Stimulated activated CD4-positive, alpha-beta T cell treated with anti-CD3 and anti-CD28 coated beads, Interleukin-4, amount 100 ng/mL, for 1 hour (primary cell): Measurements from ENCODE around the gene HMOX1.
"Not testable (repeated sequence)": the region's sequence is repeated elsewhere in the genome, so short reads cannot be mapped to it uniquely, and the experiment has no call there.

Source experiments
- DNase-seq: peaks from one replicate; pipeline ENCODE4 v3.0.0-alpha.2; 2020

The HMOX1 gene

DNA sequence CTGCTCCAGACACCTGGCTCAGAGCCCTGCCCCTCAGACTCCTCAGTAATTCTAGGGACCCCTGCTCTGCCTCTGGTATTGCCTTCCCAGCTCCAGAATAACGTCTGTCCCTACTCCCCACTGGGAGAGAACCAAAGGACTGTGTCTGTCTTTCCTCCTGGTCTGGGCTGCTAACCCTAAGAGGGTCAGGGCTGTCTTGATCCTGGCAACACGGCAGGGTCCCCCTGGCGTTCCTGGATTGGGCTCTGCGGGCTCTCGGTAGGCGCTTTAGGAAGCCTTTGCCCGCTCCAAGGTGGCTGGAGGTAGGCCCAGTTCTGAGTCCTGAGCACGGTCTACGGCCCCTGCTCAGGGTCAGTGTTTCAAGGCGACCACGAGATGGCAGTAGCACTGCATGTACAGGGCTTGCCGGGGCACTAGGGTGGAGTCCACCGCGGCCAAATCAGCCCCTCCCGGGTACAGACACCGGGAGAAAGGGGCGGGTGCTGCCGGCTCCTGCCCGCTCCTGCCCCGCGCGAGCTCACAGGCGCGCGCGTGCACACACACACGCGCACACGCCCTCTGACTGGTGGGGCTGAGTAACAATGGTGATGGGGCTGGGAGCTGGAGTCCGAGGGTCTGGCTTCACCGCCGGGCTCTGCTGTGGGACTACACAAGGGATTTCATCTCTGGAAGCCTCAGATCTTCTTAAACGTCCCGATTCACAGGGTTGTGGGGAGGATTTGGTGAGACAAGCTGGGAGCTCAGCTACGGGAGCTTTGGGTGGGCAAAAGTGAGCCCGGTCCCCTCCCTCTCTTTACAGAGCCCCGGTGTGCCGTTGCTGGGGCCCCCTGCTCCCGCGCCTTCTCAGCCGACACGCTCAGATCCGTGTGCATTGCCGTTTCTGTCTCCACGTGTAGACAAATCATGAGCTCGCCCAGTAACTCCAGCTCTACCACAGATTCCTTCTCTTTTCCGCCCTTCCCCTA, 30.1 kb upstream of the HMOX1 start:
- peak; percentile 82 for DNase-seq

DNA sequence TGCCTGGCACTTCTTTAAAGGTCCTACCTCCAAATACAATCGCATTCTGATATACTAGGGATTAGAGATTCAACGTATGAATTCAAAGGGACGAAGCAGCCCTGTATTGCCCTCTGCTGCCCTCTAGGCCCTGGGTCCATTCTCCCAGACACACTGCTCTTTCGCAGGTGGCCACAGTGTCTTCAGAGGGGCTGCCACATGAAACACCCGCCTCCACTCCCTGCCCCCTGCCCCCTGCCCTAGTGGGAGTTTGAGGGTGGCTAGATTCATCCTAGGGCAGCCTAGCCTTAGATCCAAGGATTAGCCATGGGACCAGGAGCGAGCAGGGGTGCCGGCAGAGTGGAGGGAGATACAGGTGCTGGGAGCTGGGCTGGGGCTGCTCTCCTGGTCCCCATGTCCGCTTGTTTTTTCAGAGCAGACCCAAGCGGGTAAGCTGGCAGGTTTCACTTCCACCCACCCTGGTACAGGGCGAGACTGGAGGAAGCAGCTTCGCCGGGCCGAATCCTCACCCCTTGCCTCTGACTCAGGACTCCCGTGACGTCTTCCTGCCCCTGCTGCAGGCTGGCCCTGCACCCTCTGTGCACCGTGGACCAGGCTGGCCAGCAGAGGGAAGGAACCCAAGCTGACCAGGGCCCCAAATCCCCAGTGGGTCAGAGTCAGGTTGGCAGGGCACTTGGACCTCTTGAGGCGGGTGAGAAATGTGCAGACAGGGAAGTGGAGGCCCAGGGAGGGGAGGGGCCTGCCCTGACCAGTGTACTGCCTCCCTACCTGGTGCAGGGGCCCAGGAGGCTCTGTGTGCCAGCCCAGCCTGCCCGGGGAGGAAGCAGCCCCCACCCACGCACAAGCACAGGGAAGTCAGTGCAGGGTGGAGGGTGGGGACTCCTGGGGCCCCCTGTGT, 28.4 kb upstream of the HMOX1 start:
- peak; percentile 32 for DNase-seq

DNA sequence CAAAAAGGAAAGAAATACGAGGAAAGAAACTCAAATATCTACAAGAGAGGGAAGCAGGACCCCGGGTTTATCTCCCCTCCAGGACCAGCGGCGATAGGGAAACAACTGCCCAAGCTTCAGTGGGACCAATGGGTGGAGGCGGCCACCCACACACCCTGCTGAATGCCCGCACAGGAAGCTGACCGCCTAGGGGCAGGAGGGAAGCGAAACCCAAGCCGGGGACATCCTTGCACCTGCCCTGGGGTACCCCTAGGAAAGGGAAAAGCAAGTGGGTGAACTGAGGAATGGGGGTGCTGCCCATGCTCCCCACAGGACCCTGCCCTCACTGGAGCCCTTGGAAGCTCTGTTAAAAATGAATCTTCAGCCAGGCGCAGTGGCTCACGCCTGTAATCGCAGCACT, 27.6 kb upstream of the HMOX1 start:
- no peak for DNase-seq

DNA sequence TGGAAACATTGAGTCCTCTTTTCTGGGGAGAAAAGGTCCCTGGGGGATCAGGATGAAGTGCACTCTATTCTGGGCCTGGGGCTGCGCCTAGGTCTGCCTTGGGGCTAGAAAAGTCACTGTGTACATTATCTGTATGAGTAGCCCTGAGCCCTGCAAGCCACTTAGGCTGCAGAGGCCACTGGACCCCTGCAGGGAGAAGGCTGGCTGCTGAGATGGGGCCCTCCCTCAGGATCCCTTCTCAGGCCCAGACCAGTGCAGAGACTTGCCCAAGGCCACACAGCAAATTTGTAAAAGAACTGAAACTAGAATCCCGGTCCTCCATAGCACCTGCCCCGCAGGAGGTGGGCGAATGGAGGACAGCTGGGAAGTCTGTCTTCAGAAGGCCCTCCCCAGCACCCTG, 26.8 kb upstream of the HMOX1 start:
- no peak for DNase-seq

DNA sequence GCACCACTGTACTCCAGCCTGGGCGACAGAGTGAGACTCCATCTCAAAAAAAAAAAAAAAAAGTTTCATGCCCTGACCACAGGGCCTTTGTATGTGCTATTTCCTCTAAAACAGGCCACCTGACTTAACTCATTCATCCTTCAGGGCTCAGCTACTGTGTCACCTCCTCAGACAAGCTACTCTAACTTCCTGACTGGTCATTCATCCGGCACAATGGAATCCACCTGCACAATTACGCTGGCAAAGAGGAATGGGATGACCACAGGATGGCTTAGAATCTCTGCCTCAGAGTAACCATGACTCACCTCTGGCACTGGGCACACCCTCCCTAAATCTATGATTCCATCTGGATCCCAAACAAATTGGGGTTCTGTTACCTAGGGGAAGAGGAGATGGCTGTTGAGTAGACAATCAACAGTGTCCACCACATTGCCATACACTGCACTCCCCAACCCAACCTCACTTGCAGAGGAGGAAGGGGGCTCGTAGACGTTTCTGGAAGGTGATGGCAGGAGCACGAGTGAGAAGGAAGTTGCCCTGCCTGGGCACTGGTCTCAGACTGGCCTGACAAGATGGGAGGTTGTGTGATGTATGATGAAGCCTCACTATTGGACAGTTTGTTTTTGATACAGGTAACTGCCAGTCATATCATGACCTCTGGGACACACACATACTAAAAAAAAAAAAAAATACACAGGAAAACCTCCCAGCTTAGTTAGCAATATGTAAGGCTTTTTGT, 22.8 kb upstream of the HMOX1 start:
- no peak for DNase-seq

DNA sequence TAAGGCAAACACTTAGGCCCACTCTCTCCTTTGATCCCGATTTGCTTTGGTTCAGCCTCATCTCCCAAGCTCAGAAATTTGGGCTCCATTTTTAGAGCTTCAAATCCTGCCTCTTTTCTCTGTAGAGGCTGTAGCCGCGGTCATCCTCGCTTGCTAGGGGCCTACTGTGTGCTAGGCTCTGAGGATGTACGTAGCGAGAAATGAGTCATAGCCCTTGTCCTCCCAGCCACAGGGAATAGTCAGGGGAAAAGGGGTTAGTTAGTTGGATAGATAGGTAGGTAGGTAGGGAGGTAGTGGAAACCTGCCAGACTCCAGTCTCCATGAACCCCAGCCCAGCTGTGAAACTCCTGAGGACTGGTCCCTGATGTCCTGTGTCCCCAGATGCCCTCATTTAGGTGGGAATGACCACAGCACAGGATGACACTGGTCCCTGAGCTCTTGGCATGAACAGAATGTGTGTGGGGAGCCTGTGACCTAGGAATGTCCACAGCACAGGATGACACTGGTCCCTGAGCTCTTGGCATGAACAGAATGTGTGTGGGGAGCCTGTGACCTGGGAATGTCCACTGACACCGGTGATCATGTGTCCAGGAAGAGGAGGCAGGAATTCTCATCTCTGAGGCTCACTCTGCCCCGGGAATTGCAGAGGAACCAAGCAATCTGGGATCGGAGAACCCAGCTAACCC, 21.4 kb upstream of the HMOX1 start:
- no peak for DNase-seq

DNA sequence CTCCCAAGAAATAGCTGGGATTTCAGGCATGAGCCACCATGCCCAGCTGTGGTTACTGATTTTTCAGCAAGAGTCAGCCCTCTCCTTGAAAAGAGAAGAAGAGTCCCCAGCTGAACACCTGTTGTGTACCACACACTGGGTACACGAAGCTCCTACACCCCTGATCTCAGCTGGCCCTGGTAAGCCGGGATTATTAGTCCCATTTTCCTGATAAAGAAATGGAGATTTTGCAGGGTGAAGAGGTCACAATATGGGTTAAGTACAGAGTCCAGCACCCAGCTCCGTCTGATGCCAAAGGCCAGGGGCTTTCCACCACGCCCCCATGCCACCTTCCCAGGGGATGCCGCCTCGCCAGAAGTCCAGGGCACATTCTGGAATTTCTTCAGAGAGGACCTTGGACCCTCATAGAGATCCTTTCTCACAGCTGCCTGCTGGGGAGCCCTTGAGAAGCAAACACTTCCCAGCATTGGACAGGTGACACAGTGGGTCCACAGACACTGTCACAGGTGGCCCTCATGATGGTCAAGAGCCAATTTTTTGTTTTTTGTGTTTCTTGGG, 19.8 kb upstream of the HMOX1 start:
- no peak for DNase-seq

DNA sequence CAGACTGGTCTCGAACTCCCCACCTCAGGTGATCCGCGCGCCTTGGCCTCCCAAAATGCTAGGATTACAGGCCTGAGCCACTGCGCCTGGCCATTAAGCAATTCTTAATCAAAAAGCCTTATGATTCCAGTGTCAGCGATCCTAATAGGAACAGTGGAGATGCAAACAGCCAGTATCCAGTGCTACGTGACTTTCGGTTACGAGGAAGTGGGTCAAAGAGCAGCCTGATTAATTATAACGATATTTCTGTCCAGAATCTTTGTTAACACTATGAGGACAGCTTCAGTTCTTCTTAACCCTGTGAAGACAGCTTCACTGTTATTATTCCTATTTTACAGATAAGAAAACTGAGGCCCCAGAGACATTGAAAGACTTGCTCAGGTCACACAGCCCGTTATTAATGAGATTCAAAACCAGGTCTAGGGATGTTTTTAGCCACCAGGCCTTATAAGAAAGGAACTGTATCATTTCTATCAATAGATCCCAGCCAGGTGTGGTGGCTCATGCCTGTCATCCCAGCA, 17.3 kb upstream of the HMOX1 start:
- no peak for DNase-seq

DNA sequence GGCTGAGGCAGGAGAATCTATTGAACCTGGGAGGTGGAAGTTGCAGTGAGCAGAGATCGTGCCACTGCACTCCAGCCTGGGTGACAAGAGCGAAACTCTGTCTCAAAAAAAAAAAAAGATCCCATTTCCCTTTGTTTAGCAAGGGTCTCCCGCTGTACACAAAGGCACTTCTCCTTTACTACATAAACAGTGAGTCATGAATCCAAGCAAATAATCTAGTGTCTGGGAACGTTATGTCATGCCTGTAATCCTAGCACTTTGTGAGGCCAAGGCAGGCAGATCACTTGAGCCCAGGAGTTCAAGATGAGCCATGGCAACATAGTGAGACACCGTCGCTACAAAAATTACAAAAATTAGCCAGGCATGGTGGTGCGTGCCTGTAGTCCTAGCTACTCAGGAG, 16.7 kb upstream of the HMOX1 start:
- DNase-seq = not testable (repeated sequence)

DNA sequence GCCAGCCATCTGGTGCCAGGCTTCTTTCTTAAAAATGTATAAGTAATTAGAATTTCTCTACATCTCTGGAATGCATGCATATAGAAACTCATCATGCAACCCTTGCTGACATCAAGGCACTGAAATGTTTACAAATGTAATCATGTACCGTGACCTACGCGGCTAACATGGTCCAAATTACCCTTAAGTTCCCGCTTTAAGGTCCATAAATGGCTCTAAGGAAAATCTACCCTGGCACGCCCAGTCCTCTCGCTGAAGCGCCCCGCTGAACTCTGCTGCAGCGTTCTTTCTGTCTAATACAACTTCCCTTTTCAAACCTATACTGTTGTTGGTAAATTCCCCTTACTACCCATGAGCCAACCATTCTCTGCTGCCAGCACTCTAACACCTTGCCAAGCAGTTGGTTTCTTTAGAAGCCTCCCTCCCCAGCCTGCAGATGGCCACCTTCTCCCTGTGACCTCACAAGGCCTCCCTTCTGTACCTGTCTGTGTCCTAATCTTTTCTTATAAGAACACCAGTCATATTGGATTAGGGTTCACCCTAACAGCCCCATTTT, 13.5 kb upstream of the HMOX1 start:
- no peak for DNase-seq

DNA sequence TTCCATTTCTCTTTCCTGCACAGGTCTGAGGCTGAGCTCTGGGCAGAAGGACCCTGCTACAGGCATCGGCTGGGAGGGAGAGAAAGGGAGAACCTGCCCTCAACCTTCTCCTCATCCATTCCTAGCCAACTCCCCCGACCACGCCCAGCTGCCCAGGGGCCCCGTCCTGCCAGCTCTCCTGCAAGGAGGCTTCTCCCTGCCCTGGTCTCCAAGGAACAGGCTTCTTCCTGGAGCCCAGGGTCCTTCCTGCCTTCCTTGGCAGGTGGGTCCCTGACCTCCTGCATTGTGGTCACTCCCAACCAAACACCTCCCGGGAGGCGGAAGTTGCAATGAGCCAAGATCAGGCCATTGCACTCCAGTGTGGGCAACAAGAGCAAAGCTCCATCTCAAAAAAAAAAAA, 12.5 kb upstream of the HMOX1 start:
- DNase-seq = no peak

DNA sequence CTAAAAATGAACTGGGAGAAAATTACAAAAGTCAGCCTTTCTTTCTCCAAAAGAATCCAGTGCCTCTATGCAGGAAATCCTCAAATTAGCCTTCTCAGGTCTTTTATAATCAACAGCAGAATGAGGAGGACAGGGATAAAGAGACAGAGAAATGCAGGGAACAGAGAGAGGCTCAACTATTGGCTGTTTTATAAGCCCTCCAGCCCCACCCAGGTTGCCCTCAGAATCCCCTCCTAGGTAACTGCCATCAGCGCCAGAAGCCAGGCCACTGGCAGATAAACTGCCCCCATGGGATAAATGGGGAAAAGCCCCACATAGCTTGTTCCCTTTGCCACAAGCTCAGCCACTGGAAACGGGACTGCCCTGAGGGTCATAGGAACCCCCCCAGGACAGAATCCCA, 10.9 kb upstream of the HMOX1 start:
- DNase-seq = no peak

DNA sequence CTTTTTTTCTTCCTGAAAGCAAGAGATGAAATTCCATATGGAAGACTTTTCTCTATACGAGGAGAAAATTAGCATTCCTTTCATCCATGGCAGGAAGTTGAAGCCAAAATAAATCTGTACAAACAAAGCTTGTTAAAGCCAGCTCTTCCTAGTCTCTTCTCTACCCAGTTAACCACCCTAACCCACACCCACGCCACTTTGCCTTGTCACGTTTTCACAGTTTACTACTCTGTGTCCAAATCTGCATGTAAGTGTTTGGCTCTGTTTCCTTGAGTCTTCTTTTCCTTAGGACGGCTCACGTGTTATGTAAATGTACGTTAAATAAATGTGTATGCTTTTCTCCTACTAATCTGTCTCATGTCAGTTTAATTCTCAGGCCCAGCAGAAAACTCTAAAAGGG, 7.1 kb upstream of the HMOX1 start:
- no peak for DNase-seq

DNA sequence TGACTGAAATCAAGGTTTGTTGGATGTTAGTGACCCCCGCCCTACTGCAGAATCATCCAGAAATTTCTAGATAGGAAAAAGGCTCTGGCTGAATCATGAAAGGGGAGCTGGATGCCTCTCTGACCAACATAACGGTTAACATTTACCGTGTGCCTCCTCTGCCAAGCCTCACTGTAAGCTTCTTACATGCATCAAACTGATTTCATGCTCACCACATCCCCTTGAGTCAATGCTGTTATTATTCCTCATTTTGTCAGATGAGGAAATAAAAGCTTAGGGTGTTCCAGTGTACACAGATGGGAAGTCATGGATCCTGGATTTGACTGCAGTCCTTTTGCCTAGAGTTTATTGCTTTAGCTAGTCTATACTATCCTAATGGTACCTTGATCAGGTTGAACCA, 5.9 kb upstream of the HMOX1 start:
- DNase-seq = no peak

DNA sequence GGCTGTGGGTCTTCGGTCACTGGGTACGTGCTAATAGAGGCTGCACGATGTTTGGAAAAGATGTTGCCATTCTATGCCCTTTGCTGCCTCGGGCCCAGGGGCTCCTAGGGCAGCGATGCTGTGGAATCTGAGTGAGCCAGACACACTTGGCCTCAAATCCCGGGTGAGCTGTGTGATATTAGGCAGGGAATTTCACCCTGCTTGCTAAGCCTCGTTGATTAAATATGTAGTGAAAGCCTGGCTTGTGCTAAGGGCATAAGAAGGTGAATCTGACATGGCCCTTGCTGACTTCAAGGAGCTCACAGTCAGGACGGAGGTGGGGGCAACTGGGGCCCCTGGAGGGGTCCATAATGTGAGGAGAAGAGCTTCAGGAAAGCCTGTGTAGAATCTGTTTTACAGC, 5.4 kb upstream of the HMOX1 start:
- no peak for DNase-seq

DNA sequence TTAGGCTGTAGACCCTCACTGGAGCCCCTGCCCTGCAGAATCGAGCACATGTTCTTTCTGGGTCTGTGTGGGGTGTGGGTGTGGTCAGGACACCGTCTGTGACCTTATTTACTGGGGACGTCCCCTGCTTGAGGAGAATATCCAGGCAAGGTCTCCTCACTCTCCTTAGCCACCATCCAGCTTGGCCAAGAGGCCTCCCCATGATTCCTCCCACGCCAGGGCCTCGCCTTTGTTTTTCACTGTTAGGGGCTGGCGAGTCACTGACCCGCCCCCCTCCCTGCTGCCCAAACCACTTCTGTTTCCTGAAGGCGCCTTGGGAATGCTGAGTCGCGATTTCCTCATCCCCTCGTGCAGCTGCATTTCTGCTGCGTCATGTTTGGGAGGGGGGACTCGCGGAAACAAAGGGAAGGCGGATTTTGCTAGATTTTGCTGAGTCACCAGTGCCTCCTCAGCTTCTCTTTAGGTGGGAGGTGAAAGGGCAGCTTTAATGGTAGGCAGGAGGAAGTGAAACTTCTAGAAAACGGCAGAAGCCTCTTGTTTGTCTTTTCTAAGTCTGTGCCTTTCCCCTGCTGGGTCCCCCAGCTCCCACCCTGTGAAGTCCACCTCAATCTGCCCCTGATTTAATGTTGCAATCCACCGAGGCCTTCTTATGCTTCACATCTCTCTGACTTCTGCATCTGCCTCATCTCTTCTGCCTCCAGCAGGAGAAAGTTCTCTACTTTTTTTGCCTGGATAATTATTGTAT, 4.0 kb upstream of the HMOX1 start:
- DNase-seq = peak; percentile 36

DNA sequence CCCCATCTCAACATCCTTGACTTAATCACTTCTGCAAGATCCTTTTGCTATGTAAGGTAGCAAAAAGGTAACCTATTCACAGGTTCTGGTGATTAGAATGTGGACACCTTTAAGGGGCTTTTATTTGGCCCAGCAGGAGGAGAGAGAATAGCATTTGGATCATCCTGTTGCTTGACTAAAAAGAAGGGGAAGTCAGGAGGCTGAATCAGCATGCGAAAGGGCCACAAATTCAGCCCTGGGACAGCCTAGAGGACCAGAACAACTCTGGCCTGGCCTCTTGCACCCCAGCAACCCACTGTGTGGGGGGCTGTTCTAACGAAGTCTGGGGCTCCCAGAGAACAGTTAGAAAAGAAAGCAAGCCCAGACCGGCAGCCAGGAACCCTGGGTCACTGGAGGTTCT, 3.2 kb upstream of the HMOX1 start:
- DNase-seq = no peak

DNA sequence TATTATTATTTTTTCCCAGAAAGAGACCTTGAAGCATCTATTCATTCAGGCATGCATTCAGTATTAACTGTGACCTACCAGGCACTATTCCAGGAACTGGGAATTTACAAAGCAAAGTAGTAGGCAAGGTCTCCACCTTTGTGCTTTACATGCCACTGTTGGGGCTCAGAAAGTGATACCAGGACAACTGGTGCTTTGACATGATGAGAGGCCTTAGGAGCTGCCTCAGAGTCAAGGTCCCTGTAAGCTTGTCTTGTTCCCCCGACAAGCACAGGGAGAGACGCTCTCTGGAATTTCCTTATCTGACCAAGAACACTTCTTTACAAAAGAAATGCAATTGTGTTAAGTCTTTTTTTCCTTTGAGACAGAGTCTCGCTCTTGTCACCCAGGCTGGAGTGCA, 2.3 kb upstream of the HMOX1 start:
- no peak for DNase-seq

DNA sequence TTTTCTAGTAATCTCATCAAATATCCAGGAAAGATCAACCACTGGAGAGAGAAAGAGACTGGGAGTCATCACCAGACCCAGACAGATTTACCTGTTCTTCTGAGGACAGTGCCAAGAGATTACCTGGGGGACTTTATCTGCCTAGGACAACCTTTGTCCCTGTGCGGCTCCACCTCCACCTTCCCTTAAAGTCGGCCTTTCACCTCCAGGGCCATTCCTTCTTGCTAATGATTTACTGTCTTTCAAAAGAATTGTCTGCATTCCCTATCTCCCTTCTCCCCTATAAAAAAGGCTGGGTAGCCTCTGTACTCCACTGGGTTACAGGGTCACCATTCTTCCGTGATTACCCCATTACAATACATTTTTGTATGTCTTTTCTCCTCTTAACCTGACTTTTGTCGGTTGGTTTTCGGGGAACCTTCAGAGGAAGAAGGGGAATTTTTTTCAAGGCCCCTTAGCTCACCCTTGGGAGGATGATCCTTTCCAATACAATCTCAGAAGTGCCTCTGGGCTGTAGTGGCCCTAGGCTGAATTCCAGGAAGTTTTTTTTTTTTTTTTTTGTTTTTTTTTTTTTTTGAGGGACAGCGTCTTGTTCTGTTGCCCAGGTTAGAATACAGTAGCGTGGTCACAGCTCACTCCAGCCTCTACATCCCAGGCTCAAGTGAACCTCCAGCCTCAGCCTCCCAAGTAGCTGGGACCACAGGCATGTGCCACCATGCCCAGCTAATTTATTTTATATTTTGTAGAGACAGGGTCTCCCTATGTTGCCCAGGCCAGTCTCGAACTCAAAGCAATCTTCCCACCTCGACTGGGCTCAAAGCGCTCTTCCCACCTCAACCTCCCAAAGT, 1.5 kb upstream of the HMOX1 start:
- DNase-seq = no peak

DNA sequence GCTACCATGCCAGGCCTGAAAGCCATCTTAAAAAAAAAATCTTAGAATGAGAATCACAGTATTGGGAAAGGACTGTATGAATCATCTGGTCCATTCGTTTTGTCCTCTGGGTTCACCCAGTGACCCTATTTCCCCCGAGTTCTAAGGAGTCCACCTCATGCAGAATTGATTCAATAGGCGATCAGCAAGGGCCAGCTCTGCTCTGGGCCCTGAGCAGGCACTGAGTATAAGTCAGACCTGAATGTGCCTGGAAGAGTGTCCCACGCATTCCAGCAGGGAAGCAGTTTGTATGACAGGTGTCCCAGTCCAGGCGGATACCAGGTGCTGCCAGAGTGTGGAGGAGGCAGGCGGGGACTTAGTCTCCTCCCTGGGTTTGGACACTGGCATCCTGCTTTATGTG, 883 bp upstream of the HMOX1 start:
- DNase-seq = no peak
